ENCODE data around the gene ADAMTS8.

The ADAMTS8 gene

DNA sequence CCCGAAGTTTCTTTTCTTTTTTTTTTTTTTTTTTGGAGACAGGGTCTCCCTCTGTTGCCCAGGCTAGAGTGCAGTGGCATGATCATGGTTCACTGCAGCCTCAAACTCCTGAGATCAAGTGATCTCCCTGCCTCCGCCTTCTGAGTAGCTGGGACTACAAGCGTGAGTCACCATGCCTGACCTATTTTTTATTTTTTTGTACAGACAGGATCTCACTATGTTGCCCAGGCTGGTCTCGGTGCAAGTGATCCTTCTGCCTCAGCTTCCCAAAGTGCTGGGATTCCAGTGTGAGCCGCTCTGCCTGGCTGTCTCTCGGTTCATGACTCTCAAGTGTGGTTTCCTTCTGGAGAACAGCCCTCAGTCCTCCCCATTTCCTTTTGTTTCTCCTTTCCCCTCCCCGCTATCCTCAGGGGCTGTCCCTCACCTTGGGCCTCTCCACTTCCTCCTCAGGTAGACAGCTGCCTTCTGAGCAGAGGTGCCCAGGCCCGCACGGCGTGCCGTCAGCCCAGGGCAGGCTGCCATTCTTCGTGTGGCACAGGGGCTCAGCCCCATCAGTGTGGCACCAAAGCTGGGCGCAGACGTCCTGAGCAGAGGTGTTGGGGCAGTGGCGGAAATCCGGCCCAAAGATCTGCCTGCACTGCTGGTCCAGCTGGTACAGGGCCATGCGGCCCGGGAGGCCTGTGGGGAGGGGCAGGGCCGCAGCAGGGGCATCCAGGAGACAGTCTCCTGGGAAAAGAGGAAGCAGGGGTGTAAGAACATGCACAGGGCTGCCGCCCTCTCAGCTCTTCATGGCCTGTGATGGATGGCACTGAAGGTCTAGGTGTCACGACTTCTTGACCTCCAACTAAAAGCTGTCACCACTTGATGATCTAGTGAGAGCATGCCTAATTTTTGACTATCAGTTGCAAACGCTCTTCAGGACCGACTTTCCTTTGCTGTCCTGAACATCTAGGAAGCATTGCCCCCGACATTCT lies 14.0 kb downstream of the ADAMTS8 start:
- H3K27ac ChIP-seq: no peak overlapping the region
- no peak for TF ChIP-seq ZFX (IDR thresholded peaks at IDR 0.05)
- TF ChIP-seq, protein P1, sequence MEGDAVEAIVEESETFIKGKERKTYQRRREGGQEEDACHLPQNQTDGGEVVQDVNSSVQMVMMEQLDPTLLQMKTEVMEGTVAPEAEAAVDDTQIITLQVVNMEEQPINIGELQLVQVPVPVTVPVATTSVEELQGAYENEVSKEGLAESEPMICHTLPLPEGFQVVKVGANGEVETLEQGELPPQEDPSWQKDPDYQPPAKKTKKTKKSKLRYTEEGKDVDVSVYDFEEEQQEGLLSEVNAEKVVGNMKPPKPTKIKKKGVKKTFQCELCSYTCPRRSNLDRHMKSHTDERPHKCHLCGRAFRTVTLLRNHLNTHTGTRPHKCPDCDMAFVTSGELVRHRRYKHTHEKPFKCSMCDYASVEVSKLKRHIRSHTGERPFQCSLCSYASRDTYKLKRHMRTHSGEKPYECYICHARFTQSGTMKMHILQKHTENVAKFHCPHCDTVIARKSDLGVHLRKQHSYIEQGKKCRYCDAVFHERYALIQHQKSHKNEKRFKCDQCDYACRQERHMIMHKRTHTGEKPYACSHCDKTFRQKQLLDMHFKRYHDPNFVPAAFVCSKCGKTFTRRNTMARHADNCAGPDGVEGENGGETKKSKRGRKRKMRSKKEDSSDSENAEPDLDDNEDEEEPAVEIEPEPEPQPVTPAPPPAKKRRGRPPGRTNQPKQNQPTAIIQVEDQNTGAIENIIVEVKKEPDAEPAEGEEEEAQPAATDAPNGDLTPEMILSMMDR (conservative IDR thresholded peaks at IDR 0.05): no peak

DNA sequence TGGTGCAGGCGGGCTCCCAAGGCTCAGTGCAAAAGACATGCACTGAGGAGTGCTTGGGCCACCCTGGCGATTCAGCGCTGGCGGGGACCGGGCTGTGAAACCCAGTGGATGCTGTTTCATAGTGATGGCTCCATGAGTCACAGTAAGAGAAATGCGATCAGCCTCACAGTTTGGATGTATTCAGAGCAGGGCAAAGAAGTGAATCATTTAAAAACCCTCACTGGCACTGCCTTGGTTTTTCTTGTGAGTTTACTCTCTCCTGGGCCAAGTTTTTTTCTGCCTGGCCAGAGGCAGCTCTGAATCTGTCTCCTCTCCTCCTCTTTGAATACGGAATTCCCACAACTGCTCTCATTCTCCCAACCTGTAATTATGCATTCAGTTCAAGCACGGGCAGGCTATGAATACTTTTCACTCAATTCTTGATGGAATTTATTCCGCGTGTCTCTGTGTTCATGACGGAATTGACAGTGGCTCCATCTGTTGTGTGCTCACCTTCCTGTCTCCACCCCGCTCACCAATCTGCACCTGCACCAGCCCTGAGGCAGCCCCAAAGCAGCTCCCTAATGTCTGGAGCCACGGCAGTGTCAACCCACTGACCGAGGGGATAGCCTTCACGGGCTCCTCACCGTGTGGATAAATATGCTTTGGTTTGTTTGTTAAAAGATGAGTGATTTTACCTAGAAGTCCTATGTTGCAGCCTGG lies 14.9 kb downstream of the ADAMTS8 start:
- no peak overlapping the region for H3K27ac ChIP-seq
- no peak for TF ChIP-seq ZFX (IDR thresholded peaks at IDR 0.05)
- TF ChIP-seq, protein P1 (conservative IDR thresholded peaks at IDR 0.05): no peak

DNA sequence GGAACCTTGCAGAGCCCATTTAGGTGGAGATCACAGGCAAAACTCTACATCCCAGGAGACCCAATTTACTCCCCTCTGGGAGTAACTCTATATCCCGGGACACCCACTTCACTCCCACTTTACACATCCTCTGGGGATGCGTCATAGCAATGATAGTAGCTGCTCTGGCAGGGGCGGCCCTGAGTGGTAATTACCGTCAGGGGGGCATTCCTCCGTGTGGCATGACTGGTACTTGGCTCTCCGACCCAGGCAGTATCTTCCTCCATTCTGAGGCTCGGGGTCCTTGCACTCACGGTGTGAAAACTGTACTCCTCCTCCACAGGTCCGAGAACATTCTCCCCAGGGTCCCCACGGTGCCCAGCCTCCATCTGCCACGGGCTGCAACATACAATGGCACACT lies 17.2 kb downstream of the ADAMTS8 start:
- no peak overlapping the region for H3K27ac ChIP-seq
- TF ChIP-seq, protein P1 (conservative IDR thresholded peaks at IDR 0.05): no peak
- no peak for TF ChIP-seq ZFX (IDR thresholded peaks at IDR 0.05)

- no peak overlapping the region for H3K27ac ChIP-seq
- TF ChIP-seq, protein P1 (conservative IDR thresholded peaks at IDR 0.05): no peak
- no peak for TF ChIP-seq ZFX (IDR thresholded peaks at IDR 0.05)
Observed at GRCh38 chr11:130409594-130410388, 18.6 kb downstream of the ADAMTS8 start.

- TF ChIP-seq, protein P1 (conservative IDR thresholded peaks at IDR 0.05): no peak
- TF ChIP-seq ZFX (IDR thresholded peaks at IDR 0.05): no peak
- no peak overlapping the region for H3K27ac ChIP-seq
Observed at GRCh38 chr11:130408901-130409300, 19.5 kb downstream of the ADAMTS8 start.

GRCh38 chr11:130408401-130408890 lies 20.0 kb downstream of the ADAMTS8 start:
- H3K27ac ChIP-seq: no peak overlapping the region
- no peak for TF ChIP-seq ZFX (IDR thresholded peaks at IDR 0.05)
- TF ChIP-seq, protein P1 (conservative IDR thresholded peaks at IDR 0.05): no peak
